Measurements from ENCODE around the gene GALNT2. TPM values are rescaled to one million over a fixed set of nuclear protein-coding genes. Genes with fewer than 3 reads are reported as not detected.

Gene GALNT2
- total and polyA plus RNA-seq, 4 donors: 47.5 to 182 (median 114) TPM

DNA sequence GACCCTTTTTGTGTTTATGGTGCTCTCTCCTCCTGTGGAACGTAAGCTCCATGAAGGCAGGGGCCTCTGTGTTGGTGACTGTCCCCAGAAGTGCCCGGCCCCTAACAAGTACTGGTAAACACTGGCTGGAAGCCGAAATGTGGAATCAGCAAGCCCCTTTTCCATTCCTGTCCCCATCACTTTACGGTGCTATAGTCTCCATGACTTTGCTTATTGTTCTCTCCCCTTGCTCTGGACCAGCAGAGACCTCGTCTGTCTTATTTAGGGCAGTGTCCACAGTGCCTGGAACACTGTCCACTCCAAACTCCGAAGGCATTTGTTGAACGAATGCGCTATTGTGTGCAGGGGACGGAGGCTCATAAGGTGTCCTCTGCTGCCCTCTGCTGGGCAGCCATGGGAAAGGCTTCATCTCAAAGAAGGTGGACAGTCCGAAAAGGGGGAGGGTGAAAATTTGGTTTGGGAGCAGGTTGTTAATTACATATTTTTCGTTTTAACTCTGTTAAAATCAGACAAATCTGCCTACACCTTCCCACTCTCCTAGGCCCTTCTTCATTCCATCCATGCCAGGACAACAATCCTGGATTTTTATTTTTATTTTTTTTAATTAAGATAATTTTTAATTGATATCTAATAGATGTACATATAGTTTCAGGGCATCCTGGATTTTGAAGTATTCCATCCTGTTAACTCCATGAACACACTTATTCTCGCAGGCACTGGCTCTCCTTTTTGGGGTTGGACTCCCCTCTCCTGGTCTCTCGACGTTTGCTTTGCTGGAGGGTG lies 243.5 kb downstream of the GALNT2 start:
- TF ChIP-seq HNF4A (conservative IDR thresholded peaks at IDR 0.05): no peak
- TF ChIP-seq, protein P1, sequence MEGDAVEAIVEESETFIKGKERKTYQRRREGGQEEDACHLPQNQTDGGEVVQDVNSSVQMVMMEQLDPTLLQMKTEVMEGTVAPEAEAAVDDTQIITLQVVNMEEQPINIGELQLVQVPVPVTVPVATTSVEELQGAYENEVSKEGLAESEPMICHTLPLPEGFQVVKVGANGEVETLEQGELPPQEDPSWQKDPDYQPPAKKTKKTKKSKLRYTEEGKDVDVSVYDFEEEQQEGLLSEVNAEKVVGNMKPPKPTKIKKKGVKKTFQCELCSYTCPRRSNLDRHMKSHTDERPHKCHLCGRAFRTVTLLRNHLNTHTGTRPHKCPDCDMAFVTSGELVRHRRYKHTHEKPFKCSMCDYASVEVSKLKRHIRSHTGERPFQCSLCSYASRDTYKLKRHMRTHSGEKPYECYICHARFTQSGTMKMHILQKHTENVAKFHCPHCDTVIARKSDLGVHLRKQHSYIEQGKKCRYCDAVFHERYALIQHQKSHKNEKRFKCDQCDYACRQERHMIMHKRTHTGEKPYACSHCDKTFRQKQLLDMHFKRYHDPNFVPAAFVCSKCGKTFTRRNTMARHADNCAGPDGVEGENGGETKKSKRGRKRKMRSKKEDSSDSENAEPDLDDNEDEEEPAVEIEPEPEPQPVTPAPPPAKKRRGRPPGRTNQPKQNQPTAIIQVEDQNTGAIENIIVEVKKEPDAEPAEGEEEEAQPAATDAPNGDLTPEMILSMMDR (IDR thresholded peaks at IDR 0.05; ENCODE audit: low read depth, low read length, missing input control): peak; percentile 93
- TF ChIP-seq RAD21 (IDR thresholded peaks at IDR 0.05): peak; percentile 98 to 99
- no peak for TF ChIP-seq FOXA1 (IDR thresholded peaks at IDR 0.05)

DNA sequence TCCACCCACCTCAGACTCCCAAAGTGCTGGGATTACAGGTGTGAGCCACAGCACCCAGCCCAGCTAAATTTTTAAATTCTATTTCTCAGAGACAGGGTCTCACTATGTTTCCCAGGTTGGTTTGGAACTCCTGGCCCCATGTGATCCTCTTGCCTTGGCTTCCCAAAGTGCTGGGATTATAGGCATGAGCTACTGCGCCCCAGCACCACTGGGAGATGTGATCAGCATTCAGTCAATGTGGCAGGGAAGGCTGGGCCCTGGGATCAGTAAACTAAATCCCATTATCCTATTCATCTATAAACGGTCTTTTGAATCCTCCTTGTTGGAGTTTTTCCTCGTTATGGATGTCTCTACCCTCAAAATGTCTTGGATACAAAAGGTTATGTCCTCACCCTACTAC lies 245.6 kb downstream of the GALNT2 start:
- Histone ChIP-seq H3K4me3 (ENCODE audit: low read depth in 1 of 3, low read length in 3 of 3) (no peak overlapping the region), H3K9ac (ENCODE audit: low read depth in 1 of 2, low read length in 2 of 2) (no peak overlapping the region), H3K27me3 (ENCODE audit: control insufficient read depth in 4 of 4, insufficient read depth in 4 of 4, low read length in 3 of 4) (no peaks in the 10 kb centered on the region), H3K9me3 (ENCODE audit: control insufficient read depth in 4 of 4, low read length in 3 of 4) (no peaks in the 10 kb centered on the region), H3K36me3 (ENCODE audit: control insufficient read depth in 4 of 4, insufficient read depth in 3 of 4, low read depth in 1 of 4, low read length in 3 of 4) (no peaks in the 10 kb centered on the region), H3K27ac (ENCODE audit: low read depth in 1 of 2, low read length in 2 of 2) (no peak overlapping the region), H3K4me1 (ENCODE audit: control insufficient read depth in 4 of 4, insufficient read depth in 4 of 4, low read length in 3 of 4) (peaks cover 0 to 3% (median 1%) of the 10 kb centered on the region in 4 donors)
- TF ChIP-seq NR2F2 (IDR thresholded peaks at IDR 0.05): no peak
- TF ChIP-seq HNF4G (IDR thresholded peaks at IDR 0.05): no peak
- TF ChIP-seq SP1 (IDR thresholded peaks at IDR 0.05): no peak
- no peak for TF ChIP-seq FOXA1 (IDR thresholded peaks at IDR 0.05)
- no peak for TF ChIP-seq YY1 (IDR thresholded peaks at IDR 0.05)
- TF ChIP-seq, protein P2, sequence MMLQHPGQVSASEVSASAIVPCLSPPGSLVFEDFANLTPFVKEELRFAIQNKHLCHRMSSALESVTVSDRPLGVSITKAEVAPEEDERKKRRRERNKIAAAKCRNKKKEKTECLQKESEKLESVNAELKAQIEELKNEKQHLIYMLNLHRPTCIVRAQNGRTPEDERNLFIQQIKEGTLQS (IDR thresholded peaks at IDR 0.05): no peak
- no peak for TF ChIP-seq FOXA2 (IDR thresholded peaks at IDR 0.05)
- no peak for DNase-seq (ENCODE audit: low spot score)
- WGBS: 74% methylated on average over 3 of the region's 3 CpGs

More for the DNA sequence above, 243.5 kb downstream of the GALNT2 start:
- WGBS: 36% methylated on average over 14 of the region's 14 CpGs
- no peaks in the 10 kb centered on the region for H3K9me3 ChIP-seq (ENCODE audit: control insufficient read depth in 4 of 4, low read length in 3 of 4)
- H3K4me3 ChIP-seq (ENCODE audit: low read depth in 1 of 3, low read length in 3 of 3): no peak overlapping the region
- DNase-seq (ENCODE audit: low spot score): peak; percentile 72
- no peaks in the 10 kb centered on the region for H3K36me3 ChIP-seq (ENCODE audit: control insufficient read depth in 4 of 4, insufficient read depth in 3 of 4, low read depth in 1 of 4, low read length in 3 of 4)
- peaks cover 0 to 3% (median 1%) of the 10 kb centered on the region in 4 donors for H3K4me1 ChIP-seq (ENCODE audit: control insufficient read depth in 4 of 4, insufficient read depth in 4 of 4, low read length in 3 of 4)
- H3K27ac ChIP-seq (ENCODE audit: low read depth in 1 of 2, low read length in 2 of 2): no peak overlapping the region
- no peaks in the 10 kb centered on the region for H3K27me3 ChIP-seq (ENCODE audit: control insufficient read depth in 4 of 4, insufficient read depth in 4 of 4, low read length in 3 of 4)
- H3K9ac ChIP-seq (ENCODE audit: low read depth in 1 of 2, low read length in 2 of 2): no peak overlapping the region

DNA sequence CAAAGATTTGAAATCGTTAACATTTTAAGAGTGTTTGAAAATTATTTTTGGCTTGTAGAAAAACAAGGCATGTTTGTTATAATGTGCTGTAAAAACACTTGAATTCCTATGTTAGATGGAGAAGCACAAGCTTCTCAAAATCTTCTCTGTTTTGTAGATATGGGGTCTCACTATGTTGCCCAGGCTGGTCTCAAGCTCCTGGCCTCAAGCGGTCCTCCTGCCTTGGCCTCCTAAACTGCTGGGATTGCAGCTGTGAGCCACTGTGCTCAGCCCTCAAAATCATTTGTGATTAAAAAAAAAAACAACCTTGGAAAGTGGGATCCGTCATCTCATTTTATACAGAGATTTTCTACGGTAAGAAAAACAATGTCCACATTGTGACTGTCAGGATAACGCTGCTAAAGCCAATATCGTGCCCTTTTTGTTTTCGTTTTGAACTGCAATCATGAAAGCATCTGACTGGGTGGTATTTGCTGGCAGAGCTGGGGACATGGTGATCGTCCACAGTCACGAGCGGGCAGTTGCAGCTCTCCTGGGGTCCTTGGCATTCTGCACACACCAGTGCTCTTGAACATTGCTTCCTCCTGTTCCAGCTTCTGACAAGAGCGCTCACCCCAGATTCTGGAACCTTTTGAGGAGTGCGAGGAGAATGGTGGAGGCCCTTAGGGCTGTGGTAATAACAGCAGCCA lies 246.6 kb downstream of the GALNT2 start:
- Histone ChIP-seq H3K4me3 (ENCODE audit: low read depth in 1 of 3, low read length in 3 of 3) (no peak overlapping the region), H3K9ac (ENCODE audit: low read depth in 1 of 2, low read length in 2 of 2) (no peak overlapping the region), H3K27ac (ENCODE audit: low read depth in 1 of 2, low read length in 2 of 2) (no peak overlapping the region), H3K27me3 (ENCODE audit: control insufficient read depth in 4 of 4, insufficient read depth in 4 of 4, low read length in 3 of 4) (no peaks in the 10 kb centered on the region), H3K4me1 (ENCODE audit: control insufficient read depth in 4 of 4, insufficient read depth in 4 of 4, low read length in 3 of 4) (peaks cover 0 to 10% (median 8%) of the 10 kb centered on the region in 4 donors), H3K9me3 (ENCODE audit: control insufficient read depth in 4 of 4, low read length in 3 of 4) (no peaks in the 10 kb centered on the region), H3K36me3 (ENCODE audit: control insufficient read depth in 4 of 4, insufficient read depth in 3 of 4, low read depth in 1 of 4, low read length in 3 of 4) (no peaks in the 10 kb centered on the region)
- 85% methylated on average over 12 of the region's 12 CpGs for WGBS
- no peak for DNase-seq (ENCODE audit: low spot score)
- TF ChIP-seq SP1 (IDR thresholded peaks at IDR 0.05) (no peak), TAF1 (conservative IDR thresholded peaks at IDR 0.05) (no peak), JUND (IDR thresholded peaks at IDR 0.05) (no peak), YY1 (IDR thresholded peaks at IDR 0.05) (no peak), RAD21 (IDR thresholded peaks at IDR 0.05) (no peak), HNF4A (conservative IDR thresholded peaks at IDR 0.05) (no peak), HNF4G (IDR thresholded peaks at IDR 0.05) (no peak), EGR1 (IDR thresholded peaks at IDR 0.05; ENCODE audit: low read depth in 2 of 2) (no peak), RXRA (IDR thresholded peaks at IDR 0.05) (no peak), GABPA (IDR thresholded peaks at IDR 0.05 in 1 of 2, conservative IDR thresholded peaks at IDR 0.05 in 1 of 2) (no peak), NR2F2 (IDR thresholded peaks at IDR 0.05) (no peak)
- TF ChIP-seq, protein P3, sequence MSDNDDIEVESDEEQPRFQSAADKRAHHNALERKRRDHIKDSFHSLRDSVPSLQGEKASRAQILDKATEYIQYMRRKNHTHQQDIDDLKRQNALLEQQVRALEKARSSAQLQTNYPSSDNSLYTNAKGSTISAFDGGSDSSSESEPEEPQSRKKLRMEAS (IDR thresholded peaks at IDR 0.05): no peak
- TF ChIP-seq, protein P2 (IDR thresholded peaks at IDR 0.05): no peak
- TF ChIP-seq, protein P4, sequence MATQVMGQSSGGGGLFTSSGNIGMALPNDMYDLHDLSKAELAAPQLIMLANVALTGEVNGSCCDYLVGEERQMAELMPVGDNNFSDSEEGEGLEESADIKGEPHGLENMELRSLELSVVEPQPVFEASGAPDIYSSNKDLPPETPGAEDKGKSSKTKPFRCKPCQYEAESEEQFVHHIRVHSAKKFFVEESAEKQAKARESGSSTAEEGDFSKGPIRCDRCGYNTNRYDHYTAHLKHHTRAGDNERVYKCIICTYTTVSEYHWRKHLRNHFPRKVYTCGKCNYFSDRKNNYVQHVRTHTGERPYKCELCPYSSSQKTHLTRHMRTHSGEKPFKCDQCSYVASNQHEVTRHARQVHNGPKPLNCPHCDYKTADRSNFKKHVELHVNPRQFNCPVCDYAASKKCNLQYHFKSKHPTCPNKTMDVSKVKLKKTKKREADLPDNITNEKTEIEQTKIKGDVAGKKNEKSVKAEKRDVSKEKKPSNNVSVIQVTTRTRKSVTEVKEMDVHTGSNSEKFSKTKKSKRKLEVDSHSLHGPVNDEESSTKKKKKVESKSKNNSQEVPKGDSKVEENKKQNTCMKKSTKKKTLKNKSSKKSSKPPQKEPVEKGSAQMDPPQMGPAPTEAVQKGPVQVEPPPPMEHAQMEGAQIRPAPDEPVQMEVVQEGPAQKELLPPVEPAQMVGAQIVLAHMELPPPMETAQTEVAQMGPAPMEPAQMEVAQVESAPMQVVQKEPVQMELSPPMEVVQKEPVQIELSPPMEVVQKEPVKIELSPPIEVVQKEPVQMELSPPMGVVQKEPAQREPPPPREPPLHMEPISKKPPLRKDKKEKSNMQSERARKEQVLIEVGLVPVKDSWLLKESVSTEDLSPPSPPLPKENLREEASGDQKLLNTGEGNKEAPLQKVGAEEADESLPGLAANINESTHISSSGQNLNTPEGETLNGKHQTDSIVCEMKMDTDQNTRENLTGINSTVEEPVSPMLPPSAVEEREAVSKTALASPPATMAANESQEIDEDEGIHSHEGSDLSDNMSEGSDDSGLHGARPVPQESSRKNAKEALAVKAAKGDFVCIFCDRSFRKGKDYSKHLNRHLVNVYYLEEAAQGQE (IDR thresholded peaks at IDR 0.05): no peak
- TF ChIP-seq, protein P5, sequence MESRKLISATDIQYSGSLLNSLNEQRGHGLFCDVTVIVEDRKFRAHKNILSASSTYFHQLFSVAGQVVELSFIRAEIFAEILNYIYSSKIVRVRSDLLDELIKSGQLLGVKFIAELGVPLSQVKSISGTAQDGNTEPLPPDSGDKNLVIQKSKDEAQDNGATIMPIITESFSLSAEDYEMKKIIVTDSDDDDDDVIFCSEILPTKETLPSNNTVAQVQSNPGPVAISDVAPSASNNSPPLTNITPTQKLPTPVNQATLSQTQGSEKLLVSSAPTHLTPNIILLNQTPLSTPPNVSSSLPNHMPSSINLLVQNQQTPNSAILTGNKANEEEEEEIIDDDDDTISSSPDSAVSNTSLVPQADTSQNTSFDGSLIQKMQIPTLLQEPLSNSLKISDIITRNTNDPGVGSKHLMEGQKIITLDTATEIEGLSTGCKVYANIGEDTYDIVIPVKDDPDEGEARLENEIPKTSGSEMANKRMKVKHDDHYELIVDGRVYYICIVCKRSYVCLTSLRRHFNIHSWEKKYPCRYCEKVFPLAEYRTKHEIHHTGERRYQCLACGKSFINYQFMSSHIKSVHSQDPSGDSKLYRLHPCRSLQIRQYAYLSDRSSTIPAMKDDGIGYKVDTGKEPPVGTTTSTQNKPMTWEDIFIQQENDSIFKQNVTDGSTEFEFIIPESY (IDR thresholded peaks at IDR 0.05): no peak
